Raji (cell line): ENCODE data around the gene BAIAP3.

ENCODE experiments used
- POLR2A ChIP-seq: IDR thresholded peaks from 2 replicates; pipeline ENCODE4 v1.6.1; 2011; ENCODE audit warnings: low read depth, low read length, control low read depth; ENCODE audit not compliant: insufficient read depth

BAIAP3 gene

DNA sequence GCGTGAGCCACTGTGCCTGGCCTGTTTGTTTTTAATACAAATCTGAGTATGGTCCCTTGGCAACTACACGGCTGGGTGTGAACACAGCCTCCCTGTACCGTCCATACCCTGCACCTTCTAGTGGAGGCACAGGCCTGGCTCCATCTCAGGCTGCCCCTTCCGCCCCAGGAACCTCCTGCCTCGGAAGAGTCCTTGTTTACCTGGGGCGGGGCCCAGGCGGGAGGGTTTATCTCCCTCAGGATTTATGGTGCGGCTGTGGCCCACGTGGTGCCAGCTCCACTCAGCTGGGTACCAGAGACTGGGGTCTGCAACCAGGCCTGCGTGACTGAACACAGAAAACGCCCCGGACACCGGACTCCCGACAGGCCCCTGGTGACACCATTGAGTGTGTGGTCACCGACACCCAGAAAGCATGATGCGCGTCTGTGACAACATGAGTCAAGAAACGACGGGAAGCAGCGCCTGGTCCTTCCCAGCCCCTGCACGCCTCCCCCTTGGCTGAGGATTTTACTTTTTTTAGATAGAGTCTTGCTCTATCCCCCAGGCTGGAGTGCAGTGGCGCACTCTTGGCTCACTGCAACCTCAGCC, 62.1 kb downstream of the BAIAP3 start:
- no peak for TF ChIP-seq POLR2A

DNA sequence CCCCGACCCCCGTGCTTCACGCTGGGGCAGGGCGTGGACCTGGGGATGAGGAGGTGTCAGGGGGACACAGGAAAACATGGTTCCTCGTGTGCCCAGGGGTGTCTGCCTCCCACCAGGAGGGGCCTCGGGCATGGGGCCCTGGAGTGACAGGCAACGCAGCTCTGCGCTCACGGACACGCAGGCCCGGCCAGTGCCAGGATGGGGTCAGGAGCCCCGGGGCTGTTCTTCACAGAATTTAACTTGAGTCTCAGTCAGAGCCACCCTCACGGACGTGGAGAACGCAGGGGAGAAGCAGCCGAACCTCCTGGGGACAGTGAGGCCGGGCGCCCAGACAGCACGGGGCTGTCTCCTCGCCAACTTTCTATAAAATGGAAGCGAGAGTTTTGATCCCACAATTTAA, 64.3 kb downstream of the BAIAP3 start:
- TF ChIP-seq POLR2A = no peak

DNA sequence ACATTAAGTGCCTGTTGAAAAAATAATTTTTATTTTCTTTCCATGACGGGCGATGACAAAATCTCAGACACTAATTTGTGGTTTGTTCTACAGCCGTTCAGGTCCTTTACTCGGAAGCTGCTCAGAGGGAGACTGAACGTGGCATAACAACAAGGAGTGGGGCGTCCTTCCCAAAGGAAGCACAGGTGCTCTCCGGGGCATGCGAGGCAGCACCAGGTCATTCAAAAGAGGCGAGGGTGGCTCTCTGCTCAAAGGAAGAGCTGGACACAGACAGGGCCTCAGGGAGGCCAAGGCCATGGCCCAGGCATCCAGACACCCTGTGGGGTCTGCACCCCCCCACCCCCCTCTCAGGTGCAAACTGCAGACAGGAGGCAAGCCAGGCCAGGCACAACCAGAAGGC, 64.9 kb downstream of the BAIAP3 start:
- no peak for TF ChIP-seq POLR2A
